Heart right ventricle (tissue), 16 donors: ENCODE data around the gene NSG1. TPM values are rescaled to one million over a fixed set of nuclear protein-coding genes. Genes with fewer than 3 reads are reported as not detected.
"Not testable (repeated sequence)": the region's sequence is repeated elsewhere in the genome, so short reads cannot be mapped to it uniquely, and the experiment has no call there.

Experiments used
- ATAC-seq, 8 donors: fragments of 200-7000 bp; cut with Tn5 transposase; one replicate each; pipeline ENCODE4 v1.9.1; 2020; ENCODE audit warnings: mild to moderate bottlenecking in 8 of 8, moderate library complexity in 8 of 8, moderate number of reproducible peaks in 1 of 8
- DNase-seq, 2 donors: peaks; one replicate each; pipeline ENCODE4 v3.0.0-alpha.2; 2020
- H3K27ac ChIP-seq, 10 donors: fragments of 200-600 bp; sonication (generic) in 2 of 10; one replicate each; pipeline versions ENCODE4 v1.5.0 to v1.8.0; 2020 to 2022; ENCODE audit warnings: mild to moderate bottlenecking in 3 of 10
- H3K27me3 ChIP-seq, 7 donors: fragments of 200-600 bp; one replicate each; pipeline ENCODE4 v1.8.0; 2021 to 2022; ENCODE audit warnings: mild to moderate bottlenecking in 2 of 7
- H3K36me3 ChIP-seq, 9 donors: fragments of 200-600 bp; sonication (generic) in 1 of 9; one replicate each; pipeline versions ENCODE4 v1.5.0 to v1.8.0; 2020 to 2022; ENCODE audit warnings: mild to moderate bottlenecking in 2 of 9
- H3K4me1 ChIP-seq, 9 donors: fragments of 200-600 bp; sonication (generic) in 1 of 9; one replicate each; pipeline versions ENCODE4 v1.5.0 to v1.8.0; 2020 to 2022; ENCODE audit warnings: mild to moderate bottlenecking in 4 of 9
- H3K4me3 ChIP-seq, 10 donors: fragments of 200-600 bp; sonication (generic) in 2 of 10; one replicate each; pipeline versions ENCODE4 v1.5.0 to v1.8.0; 2020 to 2022; ENCODE audit warnings: mild to moderate bottlenecking in 7 of 10, moderate library complexity in 2 of 10
- H3K9me3 ChIP-seq, 11 donors: fragments of 200-600 bp in 10 of 11; sonication (generic) in 2 of 11; one replicate each; pipeline versions ENCODE4 v1.5.0 to v1.8.0; 2013 to 2022; ENCODE audit warnings: mild to moderate bottlenecking in 2 of 11, control low read depth in 1 of 11, moderate library complexity in 1 of 11
- WGBS, 2 donors: extraction: QIAGEN DNeasy Blood & Tissue Kit; methylation state at CpG; one replicate each; pipeline ENCODE4 v1.1.7; 2013; ENCODE audit warnings: inconsistent platforms in 1 of 2; 5-methylcytosine and 5-hydroxymethylcytosine counted together
- intact Hi-C, 10 donors: fragments of 100-400 bp; cut with DNase I; formaldehyde crosslinking; loops; one replicate each; pipeline versions ENCODE4 v1.11.1 to v1.14.2; 2022
- polyA plus RNA-seq, 2 donors: library from polyadenylated mRNA; stranded (reverse); fragments of 200-250 nt; gene quantifications; one replicate each; pipeline ENCODE4 v1.2.3, GENCODE V29; 2013
- total RNA-seq, 10 donors: library from RNA; stranded (reverse); fragmentation: NEBNext Ultra II Directional in 3 of 10; extraction: Animal tissue kit (Norgen Biotek cat#: 25700) in 3 of 10; gene quantifications; one replicate each; pipeline versions ENCODE4 v1.2.1 to v1.2.4, GENCODE V29; 2021 to 2023
- TF ChIP-seq, protein P1 (sequence below), 9 donors: fragments of 200-600 bp; sonication (generic) in 2 of 9; IDR thresholded peaks; one replicate each; pipeline versions ENCODE4 v1.5.0 to v1.8.0; 2021 to 2022; ENCODE audit warnings: antibody characterized with exemption in 9 of 9, mild to moderate bottlenecking in 5 of 9, moderate library complexity in 1 of 9
- donor health status: Arrhythmogenic right ventricular cardiomyopathy.
- donor health status: ischemic (EF 13 %, LVEDD 7.1; RV severe dilation, severe dysfunction).
- donor health status: healthy with polysubstance abuse.
- donor health status: DM: no; HTN: yes; CAD: no.
- donor health status: DM: no; HTN: no; CAD: no.
- donor health status: ischemic (EF 25% LVEDD 6.9; RV normal size, moderate dysfunction).
- donor health status: ischemic (EF 25% LVEDD 5.7; RV mildly dilated, moderate dysfunction).
- donor health status: healthy.
- donor health status: DM: yes; HTN: yes; CAD: no.
- donor health status: Ischemic cardiomyopathy.
- donor health status: ischemic (EF 35%, LVEDD 5.7; RV mildly dilated, moderate dysfunction).
- donor health status: nonischemic (EF 11% LVEDD 7.7; RV severe dilation, severe dysfunction).
- donor health status: DM: yes; HTN: yes; CAD: no.
- donor health status: PGD.
- donor health status: ischemic (EF 29% LVEDD 5.4; RV normal size, mild dysfunction).
- donor health status: nonischemic (EF 23%, LVEDD 6.1; RV moderate dilation, normal function).

The NSG1 gene
- total and polyA plus RNA-seq, 12 donors: 1.4 to 10.5 (median 3.4) TPM

DNA sequence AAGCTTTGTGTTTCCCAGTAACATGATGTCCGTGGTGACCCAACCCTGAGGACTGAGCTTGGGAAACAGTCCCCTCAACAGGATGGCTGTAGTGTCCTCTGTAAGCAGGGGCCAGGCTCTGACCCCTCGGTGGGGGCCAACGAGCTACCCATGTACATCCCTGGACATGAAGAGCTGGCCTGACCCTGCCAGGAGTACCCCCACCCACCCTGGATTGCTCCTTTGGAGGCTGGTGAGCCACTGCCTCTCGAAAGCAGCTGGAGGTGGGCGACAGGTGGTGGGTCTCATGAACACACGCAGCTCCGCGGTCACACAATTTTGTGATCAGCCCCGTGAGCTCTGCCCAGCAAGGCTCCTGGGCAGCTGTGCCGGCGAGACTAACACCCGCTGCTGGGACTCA is 33.5 kb downstream of the NSG1 start:
- TF ChIP-seq, protein P1, sequence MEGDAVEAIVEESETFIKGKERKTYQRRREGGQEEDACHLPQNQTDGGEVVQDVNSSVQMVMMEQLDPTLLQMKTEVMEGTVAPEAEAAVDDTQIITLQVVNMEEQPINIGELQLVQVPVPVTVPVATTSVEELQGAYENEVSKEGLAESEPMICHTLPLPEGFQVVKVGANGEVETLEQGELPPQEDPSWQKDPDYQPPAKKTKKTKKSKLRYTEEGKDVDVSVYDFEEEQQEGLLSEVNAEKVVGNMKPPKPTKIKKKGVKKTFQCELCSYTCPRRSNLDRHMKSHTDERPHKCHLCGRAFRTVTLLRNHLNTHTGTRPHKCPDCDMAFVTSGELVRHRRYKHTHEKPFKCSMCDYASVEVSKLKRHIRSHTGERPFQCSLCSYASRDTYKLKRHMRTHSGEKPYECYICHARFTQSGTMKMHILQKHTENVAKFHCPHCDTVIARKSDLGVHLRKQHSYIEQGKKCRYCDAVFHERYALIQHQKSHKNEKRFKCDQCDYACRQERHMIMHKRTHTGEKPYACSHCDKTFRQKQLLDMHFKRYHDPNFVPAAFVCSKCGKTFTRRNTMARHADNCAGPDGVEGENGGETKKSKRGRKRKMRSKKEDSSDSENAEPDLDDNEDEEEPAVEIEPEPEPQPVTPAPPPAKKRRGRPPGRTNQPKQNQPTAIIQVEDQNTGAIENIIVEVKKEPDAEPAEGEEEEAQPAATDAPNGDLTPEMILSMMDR (IDR thresholded peaks at IDR 0.05): no peak
- H3K9me3 ChIP-seq: no peaks in the 10 kb centered on the region
- 96 to 97% methylated on average over 12 of the region's 12 CpGs for WGBS, 2 donors
- intact Hi-C loops: loop anchor here in 1 of 10 donors (10.0 kb wide), 1 partner anchor 166 kb away; no protein-coding TSS in a partner anchor
- H3K27me3 ChIP-seq: no peaks in the 10 kb centered on the region
- DNase-seq (no peak), ATAC-seq (no peak)
- H3K4me1 ChIP-seq: no peaks in the 10 kb centered on the region
- H3K36me3 ChIP-seq: peaks cover 0 to 92% (median 32%) of the 10 kb centered on the region in 9 donors
- no peak overlapping the region for H3K27ac ChIP-seq
- H3K4me3 ChIP-seq: no peak overlapping the region

DNA sequence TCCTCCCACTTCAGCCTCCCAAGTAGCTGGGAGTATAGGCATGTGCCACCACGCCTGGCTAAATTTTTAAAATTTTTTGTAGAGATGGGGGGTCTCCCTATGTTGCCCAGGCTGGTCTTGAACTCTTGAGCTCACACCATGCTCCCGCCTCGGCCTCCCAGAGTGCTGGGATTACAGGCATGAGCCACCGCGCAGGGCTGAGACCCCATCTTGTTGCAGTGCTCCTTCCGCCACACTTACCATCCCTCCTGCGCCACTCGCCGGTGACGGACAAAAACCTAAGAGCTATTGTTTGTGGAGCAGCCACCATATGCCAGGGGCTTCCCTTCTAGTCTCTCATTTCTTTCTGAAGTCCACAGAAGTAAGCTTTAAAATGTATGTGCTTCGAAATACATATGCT is 34.5 kb downstream of the NSG1 start:
- TF ChIP-seq, protein P1 (IDR thresholded peaks at IDR 0.05): no peak
- no peaks in the 10 kb centered on the region for H3K27me3 ChIP-seq
- intact Hi-C loops: loop anchor here in 1 of 10 donors (10.0 kb wide), 1 partner anchor 167 kb away; no protein-coding TSS in a partner anchor
- H3K9me3 ChIP-seq: no peaks in the 10 kb centered on the region
- DNase-seq (no peak), ATAC-seq (no peak)
- 95 to 98% methylated on average over 11 of the region's 11 CpGs for WGBS, 2 donors
- peaks cover 0 to 95% (median 32%) of the 10 kb centered on the region in 9 donors for H3K36me3 ChIP-seq
- no peak overlapping the region for H3K27ac ChIP-seq
- H3K4me1 ChIP-seq: no peaks in the 10 kb centered on the region
- H3K4me3 ChIP-seq: no peak overlapping the region

DNA sequence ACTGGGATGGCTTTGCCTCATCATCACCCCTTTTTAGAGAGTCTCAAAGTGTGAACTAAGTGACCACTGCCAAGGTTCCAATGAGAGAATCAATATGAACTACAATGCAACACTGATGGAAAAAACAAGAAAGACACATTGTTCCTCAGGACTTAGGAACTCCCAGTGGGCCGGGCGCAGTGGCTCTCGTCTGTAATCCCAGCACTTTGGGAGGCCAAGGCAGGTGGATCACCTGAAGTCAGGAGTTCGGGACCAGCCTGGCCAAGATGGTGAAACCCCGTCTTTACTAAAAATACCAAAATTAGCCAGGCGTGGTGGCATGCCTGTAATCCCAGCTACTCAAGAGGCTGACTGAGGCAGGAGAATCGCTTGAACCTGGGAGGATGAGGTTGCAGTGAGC is 35.2 kb downstream of the NSG1 start:
- not testable (repeated sequence) for H3K27me3 ChIP-seq, H3K27ac ChIP-seq, H3K4me1 ChIP-seq, DNase-seq, ATAC-seq, H3K4me3 ChIP-seq, H3K9me3 ChIP-seq
- intact Hi-C loops: loop anchor here in 1 of 10 donors (10.0 kb wide), 1 partner anchor 167 kb away; no protein-coding TSS in a partner anchor
- 94 to 95% methylated on average over 7 of the region's 7 CpGs for WGBS, 2 donors
- peaks cover 0 to 92% (median 32%) of the 10 kb centered on the region in 9 donors for H3K36me3 ChIP-seq

DNA sequence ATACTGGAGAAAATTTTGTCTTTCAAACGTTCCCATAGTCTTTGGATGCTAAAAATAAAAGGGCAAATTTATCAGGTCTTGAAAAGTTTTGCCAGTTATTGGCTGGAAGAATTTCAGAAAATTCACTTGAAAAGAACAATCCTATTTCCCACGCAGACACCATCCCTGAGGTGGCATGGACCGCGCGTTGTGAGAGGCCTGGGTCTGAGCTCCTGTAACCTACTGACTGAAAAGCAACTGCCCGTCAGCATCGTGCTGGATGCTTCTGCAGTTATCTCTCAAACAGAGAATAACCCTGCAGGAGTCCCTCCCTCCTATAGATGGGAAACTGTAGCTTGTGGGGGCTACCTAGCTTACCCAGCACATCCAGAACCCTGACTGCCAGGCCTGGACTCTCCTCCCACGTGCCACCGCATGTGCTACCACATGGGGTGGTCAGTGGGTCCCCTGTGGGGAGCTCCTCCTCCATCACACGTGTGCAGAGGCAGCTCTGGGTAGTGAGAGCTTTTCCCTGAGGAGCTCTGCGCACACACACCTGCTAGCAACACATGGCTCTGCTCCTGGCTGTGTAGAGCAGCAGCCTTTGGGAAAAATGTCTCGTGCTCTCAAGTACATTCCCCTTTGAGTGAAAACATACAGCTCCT is 36.1 kb downstream of the NSG1 start:
- DNase-seq (no peak), ATAC-seq (no peak)
- Histone ChIP-seq H3K4me1 (no peaks in the 10 kb centered on the region), H3K4me3 (no peak overlapping the region), H3K36me3 (peaks cover 0 to 91% (median 32%) of the 10 kb centered on the region in 9 donors), H3K27me3 (no peaks in the 10 kb centered on the region), H3K27ac (no peak overlapping the region), H3K9me3 (no peaks in the 10 kb centered on the region)
- TF ChIP-seq, protein P1 (IDR thresholded peaks at IDR 0.05): no peak
- 82 to 83% methylated on average over 12 of the region's 12 CpGs for WGBS, 2 donors
- intact Hi-C loops: loop anchor here in 1 of 10 donors (10.0 kb wide), 1 partner anchor 168 kb away; no protein-coding TSS in a partner anchor
